Liver (tissue), 3 donors: Measurements from ENCODE around the gene TRPM2.

ENCODE experiments used
- JUND ChIP-seq, 2 donors: IDR thresholded peaks; 2 replicates each; pipeline ENCODE4 v1.6.1; 2016; ENCODE audit warnings: antibody characterized with exemption in 2 of 2
- RXRA ChIP-seq, 2 donors: IDR thresholded peaks; 2 replicates each; pipeline ENCODE4 v1.6.1; 2017 to 2018; ENCODE audit warnings: antibody characterized with exemption in 2 of 2, mild to moderate bottlenecking in 1 of 2
- TAF1 ChIP-seq: conservative IDR thresholded peaks from 2 replicates; pipeline ENCODE4 v1.6.1; 2016; ENCODE audit warnings: antibody characterized with exemption, mild to moderate bottlenecking
- ZBTB33 ChIP-seq: IDR thresholded peaks from 2 replicates; pipeline ENCODE4 v1.6.1; 2016; ENCODE audit warnings: antibody characterized with exemption
- TF ChIP-seq, protein P1 (sequence below): fragments of 150-350 bp; IDR thresholded peaks from 2 replicates; pipeline ENCODE4 v1.5.1; 2017; ENCODE audit warnings: improper control_type of control experiment, low read depth, low read length; ENCODE audit not compliant: missing input control
- donor health status: healthy.
- donor health status: healthy.

- no peak for TF ChIP-seq TAF1
- TF ChIP-seq, protein P1, sequence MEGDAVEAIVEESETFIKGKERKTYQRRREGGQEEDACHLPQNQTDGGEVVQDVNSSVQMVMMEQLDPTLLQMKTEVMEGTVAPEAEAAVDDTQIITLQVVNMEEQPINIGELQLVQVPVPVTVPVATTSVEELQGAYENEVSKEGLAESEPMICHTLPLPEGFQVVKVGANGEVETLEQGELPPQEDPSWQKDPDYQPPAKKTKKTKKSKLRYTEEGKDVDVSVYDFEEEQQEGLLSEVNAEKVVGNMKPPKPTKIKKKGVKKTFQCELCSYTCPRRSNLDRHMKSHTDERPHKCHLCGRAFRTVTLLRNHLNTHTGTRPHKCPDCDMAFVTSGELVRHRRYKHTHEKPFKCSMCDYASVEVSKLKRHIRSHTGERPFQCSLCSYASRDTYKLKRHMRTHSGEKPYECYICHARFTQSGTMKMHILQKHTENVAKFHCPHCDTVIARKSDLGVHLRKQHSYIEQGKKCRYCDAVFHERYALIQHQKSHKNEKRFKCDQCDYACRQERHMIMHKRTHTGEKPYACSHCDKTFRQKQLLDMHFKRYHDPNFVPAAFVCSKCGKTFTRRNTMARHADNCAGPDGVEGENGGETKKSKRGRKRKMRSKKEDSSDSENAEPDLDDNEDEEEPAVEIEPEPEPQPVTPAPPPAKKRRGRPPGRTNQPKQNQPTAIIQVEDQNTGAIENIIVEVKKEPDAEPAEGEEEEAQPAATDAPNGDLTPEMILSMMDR = no peak
- no peak for TF ChIP-seq ZBTB33
- TF ChIP-seq JUND (IDR thresholded peaks at IDR 0.05) = no peak
- TF ChIP-seq RXRA (IDR thresholded peaks at IDR 0.05) = no peak
Measured at GRCh38 chr21:44403106-44404020, 49.9 kb downstream of the TRPM2 start.
